GM12801 (cell line): ENCODE results near the gene DIDO1.

ENCODE experiments used
- TF ChIP-seq, protein P1 (sequence below): IDR thresholded peaks from one replicate; pipeline ENCODE4 v1.5.1; 2011; ENCODE audit warnings: control low read depth; ENCODE audit not compliant: insufficient read length; ENCODE audit errors: extremely low read depth

The DIDO1 gene

DNA sequence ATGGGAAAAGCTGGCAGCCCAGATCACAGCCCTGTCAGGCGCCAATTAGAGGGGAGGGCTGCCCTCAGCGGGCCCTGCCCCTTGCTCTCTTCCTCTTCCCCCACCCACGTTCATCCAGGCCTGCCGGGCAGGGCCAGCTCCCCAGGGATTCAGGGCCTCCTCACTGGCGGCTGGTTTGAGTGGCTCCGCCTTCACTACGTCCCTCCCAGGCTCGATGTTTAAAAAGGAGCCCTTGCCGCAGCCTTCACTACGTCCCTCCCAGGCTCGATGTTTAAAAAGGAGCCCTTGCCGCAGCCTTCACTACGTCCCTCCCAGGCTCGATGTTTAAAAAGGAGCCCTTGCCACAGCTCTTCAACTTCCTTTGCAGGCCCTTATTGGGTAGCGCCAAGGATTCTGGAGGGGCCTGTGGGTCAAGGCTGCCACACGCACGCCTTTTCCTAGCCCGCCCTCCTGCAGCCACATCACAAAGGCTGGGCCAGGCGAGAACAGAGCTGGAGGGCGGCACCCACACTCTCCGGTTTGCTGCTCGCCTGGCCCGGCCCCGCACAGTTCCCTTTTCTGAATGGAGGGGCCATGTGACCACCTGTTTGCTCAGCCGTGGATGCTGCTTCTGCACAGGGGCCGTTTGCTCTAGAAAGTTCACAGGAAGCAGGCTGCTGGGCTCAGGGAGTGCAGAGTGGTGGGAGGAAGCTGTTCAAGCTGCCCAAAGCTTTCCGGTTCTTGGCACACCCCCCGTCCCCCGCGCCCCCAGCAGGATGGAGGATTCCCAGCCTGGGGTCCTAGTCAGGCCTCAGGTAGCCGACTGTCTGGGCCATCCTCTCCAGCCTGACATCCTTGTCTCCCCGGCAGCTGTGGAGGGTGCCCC, 27.8 kb upstream of the DIDO1 start:
- TF ChIP-seq, protein P1, sequence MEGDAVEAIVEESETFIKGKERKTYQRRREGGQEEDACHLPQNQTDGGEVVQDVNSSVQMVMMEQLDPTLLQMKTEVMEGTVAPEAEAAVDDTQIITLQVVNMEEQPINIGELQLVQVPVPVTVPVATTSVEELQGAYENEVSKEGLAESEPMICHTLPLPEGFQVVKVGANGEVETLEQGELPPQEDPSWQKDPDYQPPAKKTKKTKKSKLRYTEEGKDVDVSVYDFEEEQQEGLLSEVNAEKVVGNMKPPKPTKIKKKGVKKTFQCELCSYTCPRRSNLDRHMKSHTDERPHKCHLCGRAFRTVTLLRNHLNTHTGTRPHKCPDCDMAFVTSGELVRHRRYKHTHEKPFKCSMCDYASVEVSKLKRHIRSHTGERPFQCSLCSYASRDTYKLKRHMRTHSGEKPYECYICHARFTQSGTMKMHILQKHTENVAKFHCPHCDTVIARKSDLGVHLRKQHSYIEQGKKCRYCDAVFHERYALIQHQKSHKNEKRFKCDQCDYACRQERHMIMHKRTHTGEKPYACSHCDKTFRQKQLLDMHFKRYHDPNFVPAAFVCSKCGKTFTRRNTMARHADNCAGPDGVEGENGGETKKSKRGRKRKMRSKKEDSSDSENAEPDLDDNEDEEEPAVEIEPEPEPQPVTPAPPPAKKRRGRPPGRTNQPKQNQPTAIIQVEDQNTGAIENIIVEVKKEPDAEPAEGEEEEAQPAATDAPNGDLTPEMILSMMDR, result no peak

DNA sequence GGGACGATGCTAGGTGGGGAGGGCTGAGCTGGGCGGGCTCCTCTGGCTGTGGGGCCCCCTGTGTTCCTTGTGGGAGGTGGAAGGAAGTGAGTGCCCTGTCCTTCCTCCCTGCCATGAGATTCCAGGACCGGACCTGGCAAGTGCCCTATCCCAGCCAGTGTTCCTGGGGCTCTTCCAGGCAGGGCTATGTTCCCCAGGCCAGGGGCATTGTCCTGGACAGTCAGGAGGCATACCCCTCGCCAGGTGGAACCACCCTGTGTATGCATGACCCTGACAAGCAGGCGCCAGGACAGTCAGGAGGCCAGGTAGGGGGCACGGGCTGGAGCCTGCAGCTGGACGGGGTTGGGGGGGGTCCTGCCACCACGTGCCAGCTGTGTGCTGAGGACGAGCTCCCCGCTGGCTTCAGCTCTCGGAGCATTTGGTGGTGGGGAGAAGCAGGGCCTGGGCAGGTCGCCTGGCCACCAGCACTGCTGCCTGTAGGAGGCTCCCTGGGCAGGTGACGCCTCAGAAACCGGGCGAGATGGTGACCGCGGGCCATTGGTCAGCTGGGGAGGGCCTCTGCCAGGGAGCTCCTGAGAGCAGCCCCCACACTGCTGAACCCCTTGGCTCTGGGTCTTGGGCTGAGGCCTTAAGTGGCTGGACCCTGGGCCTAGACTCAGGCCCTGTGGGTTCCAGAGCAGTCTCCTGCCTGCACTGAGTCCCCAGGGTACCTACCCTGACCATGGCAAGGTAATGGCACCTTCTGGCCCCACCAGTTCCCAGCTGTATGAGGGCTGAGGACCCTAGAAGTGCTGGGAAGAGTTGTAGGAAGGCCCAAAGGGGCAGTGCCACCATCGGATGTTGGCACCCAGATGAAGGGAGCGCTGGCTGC, 26.9 kb upstream of the DIDO1 start:
- TF ChIP-seq, protein P1, result no peak

DNA sequence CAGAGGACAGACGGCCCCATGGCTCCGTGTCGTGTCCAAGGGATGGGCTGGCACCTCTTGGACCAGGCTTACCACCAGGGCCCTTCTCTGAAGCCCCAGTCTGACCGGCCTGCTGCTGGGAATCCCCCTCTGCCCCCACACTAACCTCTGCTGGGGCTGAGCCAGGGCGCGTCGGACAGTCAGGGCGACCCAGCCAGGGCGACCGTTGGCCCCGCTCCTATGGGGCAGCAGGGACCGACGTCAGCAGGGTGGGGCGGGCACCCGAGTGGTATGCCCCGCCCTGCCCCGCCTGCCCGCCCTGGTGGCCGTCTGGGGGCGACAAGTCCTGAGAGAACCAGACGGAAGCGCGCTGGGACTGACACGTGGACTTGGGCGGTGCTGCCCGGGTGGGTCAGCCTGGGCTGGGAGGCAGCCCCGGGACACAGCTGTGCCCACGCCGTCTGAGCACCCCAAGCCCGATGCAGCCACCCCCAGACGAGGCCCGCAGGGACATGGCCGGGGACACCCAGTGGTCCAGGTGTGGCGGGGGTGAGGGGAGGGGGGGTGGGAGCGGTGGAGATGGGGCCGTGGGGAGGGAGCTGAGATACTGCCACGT, 26.2 kb upstream of the DIDO1 start, which contains the start of gene SLC17A9:
Gene SLC17A9 (plus strand): TSS at position 337 of the 595 bp plus-strand sequence. CDS start 122 bp downstream, at position 459.
- TF ChIP-seq, protein P1, result no peak

DNA sequence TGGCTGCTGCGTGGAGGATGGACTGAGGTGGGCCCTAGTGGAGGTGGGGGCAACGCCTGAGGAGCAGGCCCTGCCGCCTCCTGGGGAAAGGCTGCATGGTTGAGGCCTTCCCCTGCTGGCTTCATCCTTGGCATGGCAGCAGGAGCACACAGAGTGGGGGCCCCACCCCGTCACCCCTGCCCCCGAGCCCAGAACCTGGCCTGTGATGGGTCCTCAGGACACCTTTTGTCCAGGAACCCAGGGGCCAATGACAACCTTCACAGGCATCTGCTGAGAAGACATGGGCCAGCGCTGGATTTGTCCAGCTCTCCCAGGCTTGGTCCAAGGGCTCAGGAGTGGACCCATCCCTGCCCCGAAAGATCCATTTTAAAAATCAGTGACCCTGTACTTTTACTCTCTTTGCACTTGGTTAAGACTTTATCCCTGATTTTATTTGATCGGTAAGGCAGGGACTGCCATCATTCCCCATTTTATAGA, 25.6 kb upstream of the DIDO1 start:
- TF ChIP-seq, protein P1, result no peak

DNA sequence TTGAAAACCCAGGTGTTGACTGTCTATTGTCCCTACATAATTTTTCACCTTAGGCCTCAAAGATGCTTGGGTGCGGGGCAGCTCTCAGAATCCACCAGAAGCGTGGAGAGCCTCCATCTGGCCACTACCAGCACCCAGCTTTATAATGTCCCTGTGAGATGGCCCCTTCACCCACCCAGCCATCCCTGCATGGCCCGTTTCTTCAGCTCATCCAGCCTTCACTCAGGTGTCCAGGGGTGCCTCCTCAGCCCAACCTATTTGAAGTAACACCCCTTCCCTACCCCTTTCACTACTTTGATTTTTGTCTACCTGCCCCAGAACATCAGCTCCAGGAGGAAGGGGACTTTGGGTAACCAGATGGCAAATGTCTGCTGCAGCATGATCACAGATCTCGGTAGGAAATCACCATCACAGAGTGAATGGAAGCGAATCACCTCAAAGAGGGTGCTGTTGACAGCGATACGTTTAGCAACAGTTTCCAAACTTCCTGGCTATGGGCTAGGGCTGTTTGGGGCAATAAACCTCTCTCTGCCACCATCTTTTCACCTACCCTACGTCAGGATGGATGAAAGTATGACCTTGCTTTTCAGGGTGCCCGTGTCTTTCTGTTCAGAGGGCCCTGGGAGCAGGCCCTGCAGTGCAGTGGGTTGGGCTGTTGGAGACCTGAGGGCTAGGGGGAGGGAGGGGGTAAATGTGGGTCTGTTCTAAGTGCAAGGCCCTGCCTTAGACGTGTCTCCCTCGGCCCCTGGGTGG, 25.0 kb upstream of the DIDO1 start:
- TF ChIP-seq, protein P1, result no peak

GRCh38 chr20:62950741-62951140, 24.4 kb upstream of the DIDO1 start:
- TF ChIP-seq, protein P1, result no peak

DNA sequence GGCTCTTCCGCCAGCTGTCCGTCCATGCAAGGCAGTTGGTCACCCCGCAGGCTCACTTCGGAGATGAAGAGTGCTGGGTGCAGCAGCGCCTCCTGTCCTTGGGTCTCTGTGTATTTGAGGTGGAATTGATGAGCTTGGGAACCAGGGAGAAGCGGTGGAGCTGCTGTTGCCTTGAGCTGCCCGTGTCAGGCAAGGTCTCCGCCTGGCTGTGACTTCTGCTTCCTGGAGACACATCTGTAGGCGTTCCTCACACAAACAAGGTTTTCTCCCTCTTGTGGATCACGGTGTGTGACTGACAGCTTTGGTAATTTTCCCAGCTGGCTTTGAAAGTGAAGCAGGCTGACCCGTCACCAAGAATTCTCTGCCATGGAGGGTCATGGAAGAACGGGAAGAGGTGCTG, 23.7 kb upstream of the DIDO1 start:
- TF ChIP-seq, protein P1, result no peak
